Adrenal gland (tissue), 5 donors: Measurements from ENCODE around the gene MRRF.

ENCODE experiments used
- POLR2A ChIP-seq, 2 donors: fragments of 450-650 bp; IDR thresholded peaks; one replicate each; pipeline ENCODE4 v1.6.1; 2017; ENCODE audit warnings: antibody characterized with exemption in 2 of 2, mild to moderate bottlenecking in 2 of 2, moderate library complexity in 1 of 2
- TF ChIP-seq, protein P1 (sequence below), 6 experiments: fragments of 450-650 bp in 4 of 6; fragments of 200-600 bp in 2 of 6; sonication (generic) in 1 of 6; IDR thresholded peaks; 1 replicate in 5 of 6; 2 replicates in 1 of 6; pipeline versions ENCODE4 v1.5.1 to v1.8.0; 2016 to 2021; ENCODE audit warnings: antibody characterized with exemption in 6 of 6, mild to moderate bottlenecking in 2 of 6, moderate library complexity in 1 of 6
- donor health status: DM: no; HTN: no; CAD: no.

DNA sequence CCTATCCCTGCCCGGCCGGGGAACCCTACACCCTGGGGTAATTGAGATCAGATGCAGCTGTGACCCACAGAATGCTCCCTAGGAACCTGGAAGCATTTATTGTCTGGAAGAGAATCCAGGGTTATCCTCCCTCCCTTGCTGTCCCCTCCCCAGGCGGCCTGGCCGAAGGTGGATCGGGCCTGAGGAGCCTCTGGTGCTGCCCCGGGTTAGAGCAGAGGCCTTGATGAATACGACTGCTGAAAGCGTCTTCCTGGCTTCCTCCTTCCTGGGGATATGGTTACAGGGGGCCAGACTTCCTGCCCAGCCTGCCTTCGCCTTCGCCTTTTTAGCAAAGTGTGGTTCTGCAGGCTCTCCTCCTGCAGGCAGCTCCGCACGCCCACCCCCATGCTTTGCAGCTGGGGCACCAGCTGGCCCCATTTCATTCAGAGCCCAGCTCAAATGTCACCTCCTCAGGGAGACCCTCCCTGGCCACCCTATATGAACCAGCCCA lies 83.7 kb downstream of the MRRF start:
- TF ChIP-seq, protein P1, sequence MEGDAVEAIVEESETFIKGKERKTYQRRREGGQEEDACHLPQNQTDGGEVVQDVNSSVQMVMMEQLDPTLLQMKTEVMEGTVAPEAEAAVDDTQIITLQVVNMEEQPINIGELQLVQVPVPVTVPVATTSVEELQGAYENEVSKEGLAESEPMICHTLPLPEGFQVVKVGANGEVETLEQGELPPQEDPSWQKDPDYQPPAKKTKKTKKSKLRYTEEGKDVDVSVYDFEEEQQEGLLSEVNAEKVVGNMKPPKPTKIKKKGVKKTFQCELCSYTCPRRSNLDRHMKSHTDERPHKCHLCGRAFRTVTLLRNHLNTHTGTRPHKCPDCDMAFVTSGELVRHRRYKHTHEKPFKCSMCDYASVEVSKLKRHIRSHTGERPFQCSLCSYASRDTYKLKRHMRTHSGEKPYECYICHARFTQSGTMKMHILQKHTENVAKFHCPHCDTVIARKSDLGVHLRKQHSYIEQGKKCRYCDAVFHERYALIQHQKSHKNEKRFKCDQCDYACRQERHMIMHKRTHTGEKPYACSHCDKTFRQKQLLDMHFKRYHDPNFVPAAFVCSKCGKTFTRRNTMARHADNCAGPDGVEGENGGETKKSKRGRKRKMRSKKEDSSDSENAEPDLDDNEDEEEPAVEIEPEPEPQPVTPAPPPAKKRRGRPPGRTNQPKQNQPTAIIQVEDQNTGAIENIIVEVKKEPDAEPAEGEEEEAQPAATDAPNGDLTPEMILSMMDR (IDR thresholded peaks at IDR 0.05), result no peak
- no peak for TF ChIP-seq POLR2A (IDR thresholded peaks at IDR 0.05)
